HUES48 (cell line): Measurements from ENCODE around the gene KANSL1.
"Not testable (repeated sequence)": the region's sequence is repeated elsewhere in the genome, so short reads cannot be mapped to it uniquely, and the experiment has no call there.

ENCODE experiments used
- H3K27ac ChIP-seq: one replicate; pipeline ENCODE4 v1.7.0; 2013; ENCODE audit warnings: low read depth, low read length, inconsistent platforms
- H3K27me3 ChIP-seq: 2 replicates; pipeline ENCODE4 v1.6.1; 2013; ENCODE audit warnings: mild to moderate bottlenecking, low read length; ENCODE audit not compliant: control insufficient read depth, insufficient read depth
- H3K36me3 ChIP-seq: 2 replicates; pipeline ENCODE4 v1.6.1; 2013; ENCODE audit warnings: low read length; ENCODE audit not compliant: control insufficient read depth, insufficient read depth
- H3K4me1 ChIP-seq: 2 replicates; pipeline ENCODE4 v1.6.1; 2013; ENCODE audit warnings: mild to moderate bottlenecking, low read length; ENCODE audit not compliant: control insufficient read depth, insufficient read depth
- H3K4me3 ChIP-seq: 2 replicates; pipeline ENCODE4 v1.5.1; 2013; ENCODE audit warnings: mild to moderate bottlenecking, low read depth, low read length
- H3K9ac ChIP-seq: 2 replicates; pipeline ENCODE4 v1.6.1; 2013; ENCODE audit warnings: mild to moderate bottlenecking, low read depth, low read length, moderate library complexity
- H3K9me3 ChIP-seq: 2 replicates; pipeline ENCODE4 v1.6.1; 2013; ENCODE audit warnings: low read length; ENCODE audit not compliant: control insufficient read depth, insufficient read depth

KANSL1 gene

DNA sequence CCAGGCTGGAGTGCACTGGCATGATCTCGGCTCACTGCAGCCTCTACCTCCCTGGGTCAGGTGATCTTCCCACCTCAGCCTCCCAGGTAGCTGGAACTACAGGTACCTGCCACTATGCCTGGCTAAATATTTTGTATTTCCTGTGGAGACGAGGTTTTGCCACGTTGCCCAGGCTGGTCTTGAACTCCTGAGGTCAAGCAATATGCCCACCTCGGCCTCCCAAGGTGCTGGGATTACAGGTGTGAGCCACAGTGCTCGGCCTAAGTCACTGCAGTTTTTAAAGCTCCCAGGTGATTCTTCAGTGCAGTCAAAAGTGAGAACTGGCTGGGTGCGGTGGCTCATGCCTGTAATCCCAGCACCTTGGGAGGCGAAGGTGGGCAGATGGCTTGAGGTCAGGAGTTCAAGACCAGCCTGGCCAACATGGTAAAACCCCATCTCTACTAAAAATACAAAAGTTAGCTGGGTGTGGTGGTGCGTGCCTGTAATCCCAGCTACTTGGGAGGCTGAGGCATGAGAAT is 173.8 kb downstream of the KANSL1 start:
- H3K27ac ChIP-seq, H3K9ac ChIP-seq, H3K9me3 ChIP-seq, H3K4me1 ChIP-seq, H3K4me3 ChIP-seq, H3K27me3 ChIP-seq, H3K36me3 ChIP-seq: not testable (repeated sequence)

- no peak overlapping the region for H3K9ac ChIP-seq
- H3K4me1 ChIP-seq, result no peaks in the 10 kb centered on the region
- no peaks in the 10 kb centered on the region for H3K36me3 ChIP-seq
- no peak overlapping the region for H3K27ac ChIP-seq
- no peak overlapping the region for H3K4me3 ChIP-seq
- no peaks in the 10 kb centered on the region for H3K9me3 ChIP-seq
- H3K27me3 ChIP-seq, result no peaks in the 10 kb centered on the region
Measured at GRCh38 chr17:46013502-46014165, 179.6 kb downstream of the KANSL1 start.

DNA sequence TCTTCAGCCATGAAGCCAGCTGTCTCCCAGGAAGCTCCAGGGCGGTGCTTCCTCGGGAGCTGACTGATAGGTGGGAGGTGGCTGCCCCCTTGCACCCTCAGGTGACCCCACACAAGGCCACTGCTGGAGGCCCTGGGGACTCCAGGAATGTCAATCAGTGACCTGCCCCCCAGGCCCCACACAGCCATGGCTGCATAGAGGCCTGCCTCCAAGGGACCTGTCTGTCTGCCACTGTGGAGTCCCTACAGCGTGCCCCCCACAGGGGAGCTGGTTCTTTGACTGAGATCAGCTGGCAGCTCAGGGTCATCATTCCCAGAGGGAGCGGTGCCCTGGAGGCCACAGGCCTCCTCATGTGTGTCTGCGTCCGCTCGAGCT is 180.1 kb downstream of the KANSL1 start:
- Histone ChIP-seq H3K9ac (no peak overlapping the region), H3K27me3 (no peaks in the 10 kb centered on the region), H3K36me3 (no peaks in the 10 kb centered on the region), H3K9me3 (no peaks in the 10 kb centered on the region), H3K4me3 (no peak overlapping the region), H3K27ac (no peak overlapping the region), H3K4me1 (no peaks in the 10 kb centered on the region)

DNA sequence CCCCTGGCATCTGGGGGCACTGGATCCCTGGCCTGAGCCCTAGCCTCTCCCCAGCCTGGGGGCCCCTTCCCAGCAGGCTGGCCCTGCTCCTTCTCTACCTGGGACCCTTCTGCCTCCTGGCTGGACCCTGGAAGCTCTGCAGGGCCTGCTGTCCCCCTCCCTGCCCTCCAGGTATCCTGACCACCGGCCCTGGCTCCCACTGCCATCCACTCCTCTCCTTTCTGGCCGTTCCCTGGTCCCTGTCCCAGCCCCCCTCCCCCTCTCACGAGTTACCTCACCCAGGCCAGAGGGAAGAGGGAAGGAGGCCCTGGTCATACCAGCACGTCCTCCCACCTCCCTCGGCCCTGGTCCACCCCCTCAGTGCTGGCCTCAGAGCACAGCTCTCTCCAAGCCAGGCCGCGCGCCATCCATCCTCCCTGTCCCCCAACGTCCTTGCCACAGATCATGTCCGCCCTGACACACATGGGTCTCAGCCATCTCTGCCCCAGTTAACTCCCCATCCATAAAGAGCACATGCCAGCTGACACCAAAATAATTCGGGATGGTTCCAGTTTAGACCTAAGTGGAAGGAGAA is 180.6 kb downstream of the KANSL1 start:
- Histone ChIP-seq H3K4me3 (no peak overlapping the region), H3K4me1 (no peaks in the 10 kb centered on the region), H3K27ac (no peak overlapping the region), H3K27me3 (no peaks in the 10 kb centered on the region), H3K36me3 (no peaks in the 10 kb centered on the region), H3K9ac (no peak overlapping the region), H3K9me3 (no peaks in the 10 kb centered on the region)

DNA sequence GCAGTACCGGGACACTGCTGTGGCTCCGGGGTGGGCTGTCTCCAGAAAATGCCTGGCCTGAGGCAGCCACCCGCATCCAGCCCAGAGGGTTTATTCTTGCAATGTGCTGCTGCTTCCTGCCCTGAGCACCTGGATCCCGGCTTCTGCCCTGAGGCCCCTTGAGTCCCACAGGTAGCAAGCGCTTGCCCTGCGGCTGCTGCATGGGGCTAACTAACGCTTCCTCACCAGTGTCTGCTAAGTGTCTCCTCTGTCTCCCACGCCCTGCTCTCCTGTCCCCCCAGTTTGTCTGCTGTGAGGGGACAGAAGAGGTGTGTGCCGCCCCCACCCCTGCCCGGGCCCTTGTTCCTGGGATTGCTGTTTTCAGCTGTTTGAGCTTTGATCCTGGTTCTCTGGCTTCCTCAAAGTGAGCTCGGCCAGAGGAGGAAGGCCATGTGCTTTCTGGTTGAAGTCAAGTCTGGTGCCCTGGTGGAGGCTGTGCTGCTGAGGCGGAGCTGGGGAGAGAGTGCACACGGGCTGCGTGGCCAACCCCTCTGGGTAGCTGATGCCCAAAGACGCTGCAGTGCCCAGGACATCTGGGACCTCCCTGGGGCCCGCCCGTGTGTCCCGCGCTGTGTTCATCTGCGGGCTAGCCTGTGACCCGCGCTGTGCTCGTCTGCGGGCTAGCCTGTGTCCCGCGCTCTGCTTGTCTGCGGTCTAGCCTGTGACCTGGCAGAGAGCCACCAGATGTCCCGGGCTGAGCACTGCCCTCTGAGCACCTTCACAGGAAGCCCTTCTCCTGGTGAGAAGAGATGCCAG is 181.3 kb downstream of the KANSL1 start:
- H3K27ac ChIP-seq, result no peak overlapping the region
- no peaks in the 10 kb centered on the region for H3K9me3 ChIP-seq
- H3K4me3 ChIP-seq, result no peak overlapping the region
- no peaks in the 10 kb centered on the region for H3K27me3 ChIP-seq
- no peak overlapping the region for H3K9ac ChIP-seq
- no peaks in the 10 kb centered on the region for H3K36me3 ChIP-seq
- no peaks in the 10 kb centered on the region for H3K4me1 ChIP-seq

DNA sequence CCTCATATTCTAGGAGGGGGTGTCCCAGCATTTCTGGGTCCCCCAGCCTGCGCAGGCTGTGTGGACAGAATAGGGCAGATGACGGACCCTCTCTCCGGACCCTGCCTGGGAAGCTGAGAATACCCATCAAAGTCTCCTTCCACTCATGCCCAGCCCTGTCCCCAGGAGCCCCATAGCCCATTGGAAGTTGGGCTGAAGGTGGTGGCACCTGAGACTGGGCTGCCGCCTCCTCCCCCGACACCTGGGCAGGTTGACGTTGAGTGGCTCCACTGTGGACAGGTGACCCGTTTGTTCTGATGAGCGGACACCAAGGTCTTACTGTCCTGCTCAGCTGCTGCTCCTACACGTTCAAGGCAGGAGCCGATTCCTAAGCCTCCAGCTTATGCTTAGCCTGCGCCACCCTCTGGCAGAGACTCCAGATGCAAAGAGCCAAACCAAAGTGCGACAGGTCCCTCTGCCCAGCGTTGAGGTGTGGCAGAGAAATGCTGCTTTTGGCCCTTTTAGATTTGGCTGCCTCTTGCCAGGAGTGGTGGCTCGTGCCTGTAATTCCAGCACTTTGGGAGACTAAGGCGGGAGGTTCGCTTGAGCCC is 182.5 kb downstream of the KANSL1 start:
- no peaks in the 10 kb centered on the region for H3K36me3 ChIP-seq
- no peak overlapping the region for H3K27ac ChIP-seq
- no peaks in the 10 kb centered on the region for H3K4me1 ChIP-seq
- no peaks in the 10 kb centered on the region for H3K9me3 ChIP-seq
- no peaks in the 10 kb centered on the region for H3K27me3 ChIP-seq
- no peak overlapping the region for H3K9ac ChIP-seq
- H3K4me3 ChIP-seq, result no peak overlapping the region

GRCh38 chr17:46009681-46010596 is 183.3 kb downstream of the KANSL1 start:
- Histone ChIP-seq H3K9ac (no peak overlapping the region), H3K9me3 (no peaks in the 10 kb centered on the region), H3K36me3 (no peaks in the 10 kb centered on the region), H3K4me1 (no peaks in the 10 kb centered on the region), H3K27ac (no peak overlapping the region), H3K4me3 (no peak overlapping the region), H3K27me3 (no peaks in the 10 kb centered on the region)

GRCh38 chr17:46008591-46008990 is 184.6 kb downstream of the KANSL1 start:
- H3K9ac ChIP-seq, result no peak overlapping the region
- no peaks in the 10 kb centered on the region for H3K27me3 ChIP-seq
- H3K4me1 ChIP-seq, result no peaks in the 10 kb centered on the region
- H3K9me3 ChIP-seq, result no peaks in the 10 kb centered on the region
- H3K36me3 ChIP-seq, result no peaks in the 10 kb centered on the region
- no peak overlapping the region for H3K27ac ChIP-seq
- no peak overlapping the region for H3K4me3 ChIP-seq

GRCh38 chr17:46007461-46007965 is 185.7 kb downstream of the KANSL1 start:
- no peak overlapping the region for H3K27ac ChIP-seq
- H3K9me3 ChIP-seq, result no peaks in the 10 kb centered on the region
- H3K4me3 ChIP-seq, result no peak overlapping the region
- H3K36me3 ChIP-seq, result no peaks in the 10 kb centered on the region
- no peak overlapping the region for H3K9ac ChIP-seq
- H3K27me3 ChIP-seq, result no peaks in the 10 kb centered on the region
- no peaks in the 10 kb centered on the region for H3K4me1 ChIP-seq

- not testable (repeated sequence) for H3K4me1 ChIP-seq, H3K4me3 ChIP-seq, H3K36me3 ChIP-seq, H3K9ac ChIP-seq, H3K27me3 ChIP-seq, H3K27ac ChIP-seq, H3K9me3 ChIP-seq
Measured at GRCh38 chr17:46006082-46006481, 187.1 kb downstream of the KANSL1 start.
